SK-N-SH treated with all-trans-retinoic acid at 6 μM for 48 hours (cell line): ENCODE data around the gene SYT10.

ENCODE experiments used
- ATAC-seq: fragments of 200-7000 bp; cut with Tn5 transposase; 3 replicates; pipeline ENCODE4 v1.9.1; 2020; ENCODE audit warnings: mild to moderate bottlenecking, moderate library complexity
- BACH2 ChIP-seq: fragments of 250-450 bp; sonication (Bioruptor Pico); IDR thresholded peaks from 2 replicates; pipeline ENCODE4 v1.9.0; 2021; ENCODE audit warnings: mild to moderate bottlenecking, borderline replicate concordance
- CSDC2 ChIP-seq: fragments of 250-450 bp; sonication (Bioruptor Pico); IDR thresholded peaks from 2 replicates; pipeline ENCODE4 v1.5.0; 2020; ENCODE audit warnings: mild to moderate bottlenecking, moderate library complexity
- ZFP3 ChIP-seq: fragments of 250-450 bp; sonication (Bioruptor Pico); IDR thresholded peaks from 2 replicates; pipeline ENCODE4 v1.5.0; 2020; ENCODE audit warnings: mild to moderate bottlenecking, moderate library complexity
- ZNF8 ChIP-seq: fragments of 450-650 bp; formaldehyde crosslinking; IDR thresholded peaks from 2 replicates; pipeline ENCODE4 v1.5.0; 2020; ENCODE audit warnings: mild to moderate bottlenecking, moderate library complexity
- TF ChIP-seq, protein P1 (sequence below): fragments of 250-450 bp; sonication (Bioruptor Pico); IDR thresholded peaks from 2 replicates; pipeline ENCODE4 v1.8.0; 2021; ENCODE audit warnings: low read depth, mild to moderate bottlenecking, moderate library complexity, borderline replicate concordance

Gene SYT10

GRCh38 chr12:33330940-33331339 lies 108.7 kb downstream of the SYT10 start:
- ATAC-seq = no peak
- no peak for TF ChIP-seq CSDC2 (CRISPR knock-in tag)
- TF ChIP-seq, protein P1, sequence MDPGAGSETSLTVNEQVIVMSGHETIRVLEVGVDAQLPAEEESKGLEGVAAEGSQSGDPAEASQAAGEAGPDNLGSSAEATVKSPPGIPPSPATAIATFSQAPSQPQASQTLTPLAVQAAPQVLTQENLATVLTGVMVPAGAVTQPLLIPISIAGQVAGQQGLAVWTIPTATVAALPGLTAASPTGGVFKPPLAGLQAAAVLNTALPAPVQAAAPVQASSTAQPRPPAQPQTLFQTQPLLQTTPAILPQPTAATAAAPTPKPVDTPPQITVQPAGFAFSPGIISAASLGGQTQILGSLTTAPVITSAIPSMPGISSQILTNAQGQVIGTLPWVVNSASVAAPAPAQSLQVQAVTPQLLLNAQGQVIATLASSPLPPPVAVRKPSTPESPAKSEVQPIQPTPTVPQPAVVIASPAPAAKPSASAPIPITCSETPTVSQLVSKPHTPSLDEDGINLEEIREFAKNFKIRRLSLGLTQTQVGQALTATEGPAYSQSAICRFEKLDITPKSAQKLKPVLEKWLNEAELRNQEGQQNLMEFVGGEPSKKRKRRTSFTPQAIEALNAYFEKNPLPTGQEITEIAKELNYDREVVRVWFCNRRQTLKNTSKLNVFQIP (CRISPR knock-in tag) = no peak
- TF ChIP-seq ZFP3 (CRISPR knock-in tag) = no peak
- no peak for TF ChIP-seq ZNF8 (CRISPR knock-in tag)
- TF ChIP-seq BACH2 (CRISPR knock-in tag) = no peak
